HEK293T (cell line): Measurements from ENCODE around the gene PTPRQ.

Experiments
- CTCF ChIA-PET: fragments of 350-600 bp; formaldehyde crosslinking; extraction: SDS; loops from one replicate; lab custom pipeline; 2021; ENCODE audit warnings: antibody characterized with exemption, inconsistent platforms; lab: Yijun Ruan, JAX
- POLR2A ChIA-PET: fragments of 350-600 bp; formaldehyde crosslinking; extraction: SDS; loops from one replicate; lab custom pipeline; 2020; ENCODE audit warnings: antibody characterized with exemption, inconsistent platforms; lab: Yijun Ruan, JAX
- DNase-seq: peaks from one replicate; pipeline ENCODE4 v3.0.0; 2012; ENCODE audit warnings: mixed read lengths; ENCODE audit errors: extremely low spot score
- ARNT ChIP-seq: fragments of 450-650 bp; IDR thresholded peaks from 2 replicates; pipeline ENCODE4 v1.6.1; 2017; ENCODE audit warnings: mild to moderate bottlenecking
- BHLHE40 ChIP-seq: fragments of 450-650 bp; IDR thresholded peaks from 2 replicates; pipeline ENCODE4 v1.6.1; 2016; ENCODE audit warnings: mild to moderate bottlenecking, moderate library complexity, borderline replicate concordance
- CTBP1 ChIP-seq: fragments of 450-650 bp; IDR thresholded peaks from 2 replicates; pipeline ENCODE4 v1.6.1; 2016; ENCODE audit warnings: borderline replicate concordance
- ELF4 ChIP-seq: fragments of 450-650 bp; IDR thresholded peaks from 2 replicates; pipeline ENCODE4 v1.6.1; 2017; ENCODE audit warnings: antibody characterized with exemption
- FOXA1 ChIP-seq: fragments of 450-650 bp; IDR thresholded peaks from 2 replicates; pipeline ENCODE4 v1.6.1; 2016; ENCODE audit warnings: mild to moderate bottlenecking
- FOXK2 ChIP-seq: fragments of 450-650 bp; IDR thresholded peaks from 2 replicates; pipeline ENCODE4 v1.6.1; 2016; ENCODE audit warnings: mild to moderate bottlenecking
- FOXM1 ChIP-seq: fragments of 450-650 bp; IDR thresholded peaks from 2 replicates; pipeline ENCODE4 v1.6.1; 2017; ENCODE audit warnings: mild to moderate bottlenecking, borderline replicate concordance
- HDGF ChIP-seq: fragments of 450-650 bp; IDR thresholded peaks from 2 replicates; pipeline ENCODE4 v1.6.1; 2017; ENCODE audit warnings: antibody characterized with exemption, borderline replicate concordance
- L3MBTL2 ChIP-seq: fragments of 450-650 bp; conservative IDR thresholded peaks from 2 replicates; pipeline ENCODE4 v1.6.1; 2016; ENCODE audit warnings: mild to moderate bottlenecking
- LEF1 ChIP-seq: fragments of 450-650 bp; IDR thresholded peaks from 2 replicates; pipeline ENCODE4 v1.6.1; 2017; ENCODE audit warnings: mild to moderate bottlenecking, borderline replicate concordance
- NFRKB ChIP-seq: fragments of 450-650 bp; IDR thresholded peaks from 2 replicates; pipeline ENCODE4 v1.6.1; 2016; ENCODE audit warnings: mild to moderate bottlenecking, moderate library complexity
- PKNOX1 ChIP-seq: fragments of 450-650 bp; IDR thresholded peaks from 2 replicates; pipeline ENCODE4 v1.6.1; 2016
- SP1 ChIP-seq: fragments of 450-650 bp; IDR thresholded peaks from 2 replicates; pipeline ENCODE4 v1.6.1; 2017
- SUZ12 ChIP-seq: fragments of 450-650 bp; IDR thresholded peaks from 2 replicates; pipeline ENCODE4 v1.6.1; 2016; ENCODE audit warnings: mild to moderate bottlenecking
- TARDBP ChIP-seq: fragments of 450-650 bp; IDR thresholded peaks from 2 replicates; pipeline ENCODE4 v1.6.1; 2016
- ZNF384 ChIP-seq: fragments of 450-650 bp; IDR thresholded peaks from 2 replicates; pipeline ENCODE4 v1.6.1; 2016

The PTPRQ gene

GRCh38 chr12:80596509-80596908 is 152.5 kb downstream of the PTPRQ start:
- DNase-seq: no peak
- ChIA-PET CTCF (interaction anchor here (0.5 kb wide), 1 partner anchor 182 kb away, joined by 7 read pairs; no protein-coding TSS in a partner anchor), POLR2A (no interaction called here)
- TF ChIP-seq TARDBP (no peak), NFRKB (no peak), CTBP1 (no peak), ELF4 (no peak), ARNT (no peak), L3MBTL2 (no peak), LEF1 (no peak), SUZ12 (no peak), SP1 (no peak), FOXM1 (no peak), FOXK2 (no peak), HDGF (no peak), PKNOX1 (no peak), BHLHE40 (no peak), ZNF384 (no peak), FOXA1 (no peak)

- POLR2A ChIA-PET: no interaction called here
- TF ChIP-seq FOXM1 (no peak), SP1 (no peak), L3MBTL2 (no peak), ZNF384 (no peak), CTBP1 (no peak), SUZ12 (no peak), FOXK2 (no peak), TARDBP (no peak), NFRKB (no peak), PKNOX1 (no peak), ELF4 (no peak)
- peak; percentile 10 for DNase-seq
- CTCF ChIA-PET: interaction anchor here (0.6 to 0.7 kb wide), 2 partner anchors 20 to 28 kb away, joined by 3 read pairs; no protein-coding TSS in a partner anchor
These were observed 154.1 kb downstream of the PTPRQ start for GRCh38 chr12:80598004-80598606.

- no peak for DNase-seq
- no peak for TF ChIP-seq SUZ12
- TF ChIP-seq ARNT: no peak
- no peak for TF ChIP-seq TARDBP
- no peak for TF ChIP-seq L3MBTL2
- no peak for TF ChIP-seq BHLHE40
- no peak for TF ChIP-seq NFRKB
- no peak for TF ChIP-seq CTBP1
- no peak for TF ChIP-seq FOXK2
- no peak for TF ChIP-seq ELF4
- CTCF ChIA-PET: no interaction called here
- POLR2A ChIA-PET: no interaction called here
These were observed 158.4 kb downstream of the PTPRQ start for GRCh38 chr12:80602455-80602854.

GRCh38 chr12:80607361-80608135 is 163.5 kb downstream of the PTPRQ start:
- TF ChIP-seq FOXM1 (no peak), ARNT (no peak), SP1 (no peak), NFRKB (no peak), FOXK2 (no peak), BHLHE40 (no peak), HDGF (no peak), FOXA1 (no peak), L3MBTL2 (no peak), ZNF384 (no peak), SUZ12 (no peak), PKNOX1 (no peak)
- DNase-seq: no peak
- ChIA-PET CTCF (no interaction called here), POLR2A (no interaction called here)

GRCh38 chr12:80617733-80618132 is 173.7 kb downstream of the PTPRQ start:
- no peak for TF ChIP-seq FOXK2
- no peak for TF ChIP-seq ARNT
- no peak for TF ChIP-seq FOXM1
- TF ChIP-seq BHLHE40: no peak
- no peak for TF ChIP-seq ZNF384
- TF ChIP-seq SUZ12: no peak
- no peak for TF ChIP-seq SP1
- no peak for TF ChIP-seq NFRKB
- no peak for TF ChIP-seq L3MBTL2
- TF ChIP-seq CTBP1: no peak
- no peak for TF ChIP-seq LEF1
- no peak for TF ChIP-seq ELF4
- no peak for TF ChIP-seq FOXA1
- TF ChIP-seq PKNOX1: no peak
- TF ChIP-seq TARDBP: no peak
- no peak for TF ChIP-seq HDGF
- ChIA-PET POLR2A (no interaction called here), CTCF (interaction anchor here (0.7 kb wide), 1 partner anchor 19 kb away, joined by 3 read pairs; no protein-coding TSS in a partner anchor)
- DNase-seq: no peak
